ENCODE results near the gene TMPRSS2.
A peak's percentile ranks its signal among the peaks of the same experiment; 100 is the strongest.
"Not testable (repeated sequence)": the region's sequence is repeated elsewhere in the genome, so short reads cannot be mapped to it uniquely, and the experiment has no call there.

TMPRSS2 gene

GRCh38 chr21:41427556-41427955 is 80.4 kb downstream of the TMPRSS2 start:
- no peak for DNase-seq (ENCODE audit: low read depth, low spot score)

- no peak for DNase-seq (ENCODE audit: low read depth, low spot score)
These were observed 81.1 kb downstream of the TMPRSS2 start for GRCh38 chr21:41426676-41427404.

DNA sequence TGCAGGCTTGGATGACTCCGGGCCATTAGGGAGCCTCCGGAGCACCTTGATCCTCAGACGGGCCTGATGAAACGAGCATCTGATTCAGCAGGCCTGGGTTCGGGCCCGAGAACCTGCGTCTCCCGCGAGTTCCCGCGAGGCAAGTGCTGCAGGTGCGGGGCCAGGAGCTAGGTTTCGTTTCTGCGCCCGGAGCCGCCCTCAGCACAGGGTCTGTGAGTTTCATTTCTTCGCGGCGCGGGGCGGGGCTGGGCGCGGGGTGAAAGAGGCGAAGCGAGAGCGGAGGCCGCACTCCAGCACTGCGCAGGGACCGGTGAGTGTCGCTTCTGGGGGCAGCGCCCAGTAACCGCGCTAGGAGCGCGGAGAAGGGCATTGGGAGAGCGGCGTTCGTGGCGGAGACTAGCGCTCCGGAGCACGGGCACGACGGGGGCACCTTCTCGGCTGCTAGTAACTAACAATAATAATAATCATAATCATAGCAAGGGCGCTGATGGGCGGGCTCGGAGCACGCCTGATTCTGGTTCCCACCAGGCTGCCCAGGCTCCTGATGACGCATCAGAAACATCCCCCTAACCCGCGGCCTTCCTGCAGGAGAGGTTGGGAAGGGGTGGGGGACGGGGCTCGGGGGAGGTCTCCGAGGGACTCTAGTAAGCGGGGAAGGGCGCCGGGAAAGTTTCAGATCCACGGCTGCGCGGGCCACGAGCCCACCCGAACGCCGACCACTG is 81.8 kb downstream of the TMPRSS2 start, which contains the start of gene MX1:
TSS of gene MX1 (plus strand) at position 286 of the 722 bp plus-strand sequence. CDS start 5,832 bp downstream, outside the sequence.
- peak; percentile 70 for DNase-seq (ENCODE audit: low read depth, low spot score)

DNA sequence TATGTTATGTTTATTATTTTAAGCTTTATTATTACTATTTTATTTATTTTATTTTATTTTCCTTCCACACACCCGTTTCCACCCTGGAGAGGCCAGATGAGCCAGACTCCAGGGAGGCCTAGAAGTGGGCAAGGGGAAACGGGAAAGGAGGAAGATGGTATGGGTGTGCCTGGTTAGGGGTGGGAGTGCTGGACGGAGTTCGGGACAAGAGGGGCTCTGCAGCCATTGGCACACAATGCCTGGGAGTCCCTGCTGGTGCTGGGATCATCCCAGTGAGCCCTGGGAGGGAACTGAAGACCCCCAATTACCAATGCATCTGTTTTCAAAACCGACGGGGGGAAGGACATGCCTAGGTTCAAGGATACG is 82.4 kb downstream of the TMPRSS2 start:
- DNase-seq (ENCODE audit: low read depth, low spot score) = no peak

DNA sequence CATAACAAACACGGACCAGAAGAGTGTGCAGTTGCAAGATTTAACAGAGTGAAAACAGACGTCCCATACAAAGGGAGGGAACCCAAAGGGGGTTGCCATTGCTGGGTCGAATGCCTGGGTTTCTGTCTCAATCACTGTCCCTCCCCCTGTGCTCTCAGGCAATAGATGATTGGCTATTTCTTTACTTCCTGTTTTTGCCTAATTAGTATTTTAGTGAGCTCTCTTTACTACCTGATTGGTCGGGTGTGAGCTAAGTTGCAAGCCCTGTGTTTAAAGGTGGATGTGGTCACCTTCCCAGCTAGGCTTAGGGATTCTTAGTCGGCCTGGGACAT is 84.7 kb downstream of the TMPRSS2 start:
- DNase-seq (ENCODE audit: low read depth, low spot score) = not testable (repeated sequence)

- no peak for DNase-seq (ENCODE audit: low read depth, low spot score)
These were observed 85.2 kb downstream of the TMPRSS2 start for GRCh38 chr21:41422546-41423304.

DNA sequence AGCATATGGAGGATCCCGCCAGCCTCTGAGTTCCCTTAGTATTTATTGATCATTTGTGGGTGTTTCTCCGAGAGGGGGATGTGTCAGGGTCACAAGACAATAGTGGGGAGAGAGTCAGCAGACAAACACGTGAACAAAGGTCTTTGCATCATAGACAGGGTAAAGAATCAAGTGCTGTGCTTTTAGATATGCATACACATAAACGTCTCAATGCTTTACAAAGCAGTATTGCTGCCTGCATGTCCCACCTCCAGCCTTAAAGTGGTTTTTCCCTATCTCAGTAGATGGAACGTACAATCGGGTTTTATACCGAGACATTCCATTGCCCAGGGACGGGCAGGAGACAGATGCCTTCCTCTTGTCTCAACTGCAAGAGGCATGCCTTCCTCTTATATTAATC is 87.0 kb downstream of the TMPRSS2 start:
- not testable (repeated sequence) for DNase-seq (ENCODE audit: low read depth, low spot score)

GRCh38 chr21:41419921-41420862 is 87.8 kb downstream of the TMPRSS2 start:
- DNase-seq (ENCODE audit: low read depth, low spot score) = no peak

GRCh38 chr21:41418956-41419680 is 88.8 kb downstream of the TMPRSS2 start:
- DNase-seq (ENCODE audit: low read depth, low spot score) = no peak

DNA sequence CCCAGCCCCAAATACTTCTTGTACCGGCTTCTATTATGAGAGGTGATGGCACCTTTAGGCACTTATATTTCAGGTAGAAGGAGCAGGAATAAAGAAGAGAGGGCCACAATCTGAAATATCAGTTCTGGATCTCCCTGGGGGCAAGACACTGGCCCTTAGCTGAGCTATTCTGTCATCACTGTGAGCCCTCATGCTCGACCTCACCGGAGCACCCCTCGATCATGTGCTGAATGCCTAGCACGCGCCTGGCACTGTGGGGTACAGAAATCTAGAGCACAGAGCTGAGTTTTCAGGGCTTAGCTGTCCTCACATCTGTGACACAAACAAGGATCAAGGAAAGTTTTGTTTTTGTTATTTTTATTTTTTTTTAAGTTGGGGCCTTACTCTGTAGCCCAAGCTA is 89.6 kb downstream of the TMPRSS2 start:
- no peak for DNase-seq (ENCODE audit: low read depth, low spot score)

DNA sequence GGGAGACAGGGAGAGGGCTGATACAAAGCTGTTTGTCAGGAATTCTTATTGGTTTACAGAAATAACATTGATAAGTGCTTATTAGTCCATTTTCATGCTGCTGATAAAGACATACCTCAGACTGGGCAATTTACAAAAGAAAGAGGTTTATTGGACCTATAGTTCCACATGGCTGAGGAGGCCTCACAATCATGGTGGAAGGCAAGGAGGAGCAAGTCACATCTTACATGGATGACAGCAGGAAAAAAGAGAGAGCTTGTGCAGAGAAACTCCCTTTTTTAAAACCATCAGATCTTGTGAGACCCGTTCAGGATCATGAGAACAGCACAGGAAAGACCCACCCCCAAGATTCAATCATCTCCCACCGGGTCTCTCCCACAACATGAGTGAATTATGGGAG is 90.5 kb downstream of the TMPRSS2 start:
- DNase-seq (ENCODE audit: low read depth, low spot score) = not testable (repeated sequence)
